G401.6 (cell line): ENCODE results near the gene UBL4A.

Experiments
- FAIRE-seq: peaks from 2 replicates; lab custom pipeline; 2012; peaks lifted over from hg19 to GRCh38; lab: Jason Lieb, UNC

UBL4A gene

GRCh38 chrX:154436983-154437752 is 49.2 kb downstream of the UBL4A start, which contains the start of gene GDI1:
Gene GDI1, plus strand, starts transcription at chrX:154437154. Its CDS starts 101 bp downstream, at chrX:154437255.
- FAIRE-seq, result no peak

- FAIRE-seq, result no peak
These were observed 49.9 kb downstream of the UBL4A start for GRCh38 chrX:154436374-154436982.

GRCh38 chrX:154435171-154435733 is 51.2 kb downstream of the UBL4A start:
- no peak for FAIRE-seq

- FAIRE-seq, result no peak
These were observed 51.8 kb downstream of the UBL4A start for GRCh38 chrX:154434394-154435168.
